ENCODE measurements around the gene POLR2E. TPM values are rescaled to one million over a fixed set of nuclear protein-coding genes. Genes with fewer than 3 reads are reported as not detected.

The POLR2E gene
- total RNA-seq, 1 experiment from 2014 or later: 281 TPM

DNA sequence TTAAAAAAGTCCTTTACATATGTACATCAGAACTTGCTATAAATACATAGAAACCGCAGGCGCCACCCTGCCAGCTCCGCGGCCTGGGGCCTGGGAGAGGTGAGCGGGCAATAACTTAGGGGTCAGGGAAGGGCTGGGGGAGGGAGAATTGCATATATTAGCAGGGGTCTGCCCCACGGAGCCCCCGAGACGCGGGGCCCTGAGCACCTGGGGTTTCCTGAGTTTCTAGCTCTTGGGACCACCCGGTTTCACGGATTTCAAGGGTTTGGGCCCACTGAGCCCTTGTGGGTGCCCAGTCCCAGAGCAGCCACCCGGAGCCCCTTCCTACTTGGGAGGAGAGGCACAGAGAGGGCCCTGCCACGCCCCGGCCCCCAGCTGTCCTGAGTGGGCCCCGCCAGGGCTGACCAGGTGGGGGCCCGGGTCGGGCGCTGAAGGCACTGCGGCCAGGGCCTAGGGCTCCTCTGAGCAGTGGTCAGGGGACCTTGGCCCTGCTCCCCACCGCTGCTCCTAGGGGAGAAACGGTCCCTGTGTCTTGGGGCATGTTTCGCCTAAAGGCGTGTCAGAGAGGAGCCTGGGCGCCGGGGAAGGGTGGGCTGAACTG lies 12.6 kb upstream of the POLR2E start:
- ChIA-PET CTCF (no interaction called here), RAD21 (ENCODE audit: low non-redundant PET in 1 of 2, low total read pairs in 2 of 2, uncharacterized antibody in 2 of 2, unreplicated experiment in 2 of 2) (no interaction called here), POLR2A (interaction anchor here (0.6 kb wide), 1 partner anchor 59 kb away, joined by 3 read pairs; no protein-coding TSS in a partner anchor)
- Histone ChIP-seq H4K20me1 (ENCODE audit: insufficient read depth) (no peaks in the 10 kb centered on the region), H3K9me2 (ENCODE audit: insufficient read depth) (no peaks in the 10 kb centered on the region), H3K4me2 (ENCODE audit: low read length) (no peak overlapping the region), H3K27me3 (ENCODE audit: insufficient read depth, low read length) (no peaks in the 10 kb centered on the region), H3K79me2 (ENCODE audit: insufficient read depth, low read length) (peaks cover 24% of the 10 kb centered on the region), H3K36me3 (ENCODE audit: control insufficient read depth in 1 of 2, insufficient read depth in 2 of 2, low read length in 2 of 2) (peaks cover 4 to 23% of the 10 kb centered on the region in 2 experiments; a peak in 3 of 4 replicates), H3K4me1 (ENCODE audit: control insufficient read depth in 1 of 2, insufficient read depth in 2 of 2, low read length in 2 of 2) (peaks cover 12 to 47% of the 10 kb centered on the region in 2 experiments), H3K4me3 (replicated peaks in 1 of 2; ENCODE audit: low read depth in 1 of 2, low read length in 2 of 2) (no peak overlapping the region), H3K9ac (ENCODE audit: low read length) (peak overlapping the region; percentile 98; the same call in 1 of the 2 replicates), H3K9me3 (ENCODE audit: control insufficient read depth in 1 of 2, insufficient read depth in 1 of 2, low read depth in 1 of 2, low read length in 2 of 2) (no peaks in the 10 kb centered on the region), H2AFZ (ENCODE audit: low read depth, low read length, poor library complexity, severe bottlenecking) (no peak overlapping the region), H3K27ac (ENCODE audit: low read depth, low read length) (peak overlapping the region; percentile 87; the same call in 1 of the 2 replicates)
- intact Hi-C loops (cut with micrococcal nuclease): no loop called here
- DNase-seq (ENCODE audit: low read depth, low spot score) (no peak), ATAC-seq (no peak)
- BruUV-seq (replicated peaks): no TSS peak
- TF ChIP-seq POLR2AphosphoS5 (IDR thresholded peaks at IDR 0.05; ENCODE audit: low read depth, low read length): 0 out of 2 replicates have a peak, but pooled peaks have one; percentile 27
- TF ChIP-seq EZH2phosphoT487 (IDR thresholded peaks at IDR 0.05; ENCODE audit: borderline replicate concordance): no peak

DNA sequence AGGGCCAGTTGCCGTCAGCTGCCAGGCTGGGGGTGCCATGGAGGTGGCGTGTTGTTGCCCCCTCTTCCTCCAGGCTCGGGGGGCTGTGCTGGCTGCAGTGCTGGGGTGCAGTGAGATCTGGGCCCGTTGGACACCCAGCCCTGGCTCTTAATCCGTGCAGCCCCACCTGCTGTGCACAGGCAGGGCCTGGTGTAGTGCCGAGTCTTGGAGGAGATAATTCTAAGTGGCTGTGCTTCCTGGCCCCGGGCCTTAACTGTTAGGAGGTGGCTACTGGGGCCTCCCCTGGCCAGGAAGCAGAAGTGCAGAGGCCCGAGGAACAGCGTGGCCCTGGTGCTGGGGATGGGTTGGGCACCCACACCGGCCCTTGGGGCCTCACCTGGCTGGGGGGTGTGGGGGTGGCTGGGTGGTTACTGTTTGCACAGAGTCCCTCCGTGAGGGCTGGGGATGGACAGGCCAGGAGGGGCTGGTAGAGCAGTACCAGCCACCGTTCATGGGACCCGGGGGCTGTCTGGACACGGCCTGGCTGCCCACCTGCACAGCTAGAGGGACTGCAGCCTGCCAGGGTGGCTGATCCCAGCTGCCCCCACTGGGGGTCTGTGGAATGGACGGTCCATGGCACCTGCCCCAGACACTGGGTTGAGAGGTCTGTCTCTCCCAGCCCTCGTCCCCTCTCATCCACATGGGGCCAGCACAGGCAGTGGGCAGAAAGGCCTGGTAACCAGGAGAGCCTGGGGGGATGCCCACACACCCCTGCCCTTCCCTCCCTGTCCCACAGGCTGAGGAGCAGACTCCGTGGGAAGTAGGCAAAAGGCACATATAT lies 11.9 kb upstream of the POLR2E start:
- Histone ChIP-seq H3K4me3 (replicated peaks in 1 of 2; ENCODE audit: low read depth in 1 of 2, low read length in 2 of 2) (no peak overlapping the region), H4K20me1 (ENCODE audit: insufficient read depth) (no peaks in the 10 kb centered on the region), H3K4me1 (ENCODE audit: control insufficient read depth in 1 of 2, insufficient read depth in 2 of 2, low read length in 2 of 2) (peaks cover 13 to 47% of the 10 kb centered on the region in 2 experiments), H3K9me2 (ENCODE audit: insufficient read depth) (no peaks in the 10 kb centered on the region), H3K79me2 (ENCODE audit: insufficient read depth, low read length) (peaks cover 24% of the 10 kb centered on the region), H3K9ac (ENCODE audit: low read length) (peak overlapping the region; percentile 98; the same call in 1 of the 2 replicates), H3K4me2 (ENCODE audit: low read length) (peak overlapping the region; percentile 98), H3K9me3 (ENCODE audit: control insufficient read depth in 1 of 2, insufficient read depth in 1 of 2, low read depth in 1 of 2, low read length in 2 of 2) (no peaks in the 10 kb centered on the region), H2AFZ (ENCODE audit: low read depth, low read length, poor library complexity, severe bottlenecking) (no peak overlapping the region), H3K27me3 (ENCODE audit: insufficient read depth, low read length) (no peaks in the 10 kb centered on the region), H3K27ac (ENCODE audit: low read depth, low read length) (peak overlapping the region; percentile 87; the same call in 1 of the 2 replicates), H3K36me3 (ENCODE audit: control insufficient read depth in 1 of 2, insufficient read depth in 2 of 2, low read length in 2 of 2) (peaks cover 4 to 23% of the 10 kb centered on the region in 2 experiments; a peak in 3 of 4 replicates)
- no TSS peak for BruUV-seq (replicated peaks)
- RAD21 ChIA-PET (ENCODE audit: low non-redundant PET in 1 of 2, low total read pairs in 2 of 2, uncharacterized antibody in 2 of 2, unreplicated experiment in 2 of 2): no interaction called here
- TF ChIP-seq RAD21 (IDR thresholded peaks at IDR 0.05; ENCODE audit: low read depth): peak; percentile 28; the same call in 1 of the 2 replicates
- TF ChIP-seq CEBPB (IDR thresholded peaks at IDR 0.05; ENCODE audit: low read depth): no peak
- TF ChIP-seq, protein P1, sequence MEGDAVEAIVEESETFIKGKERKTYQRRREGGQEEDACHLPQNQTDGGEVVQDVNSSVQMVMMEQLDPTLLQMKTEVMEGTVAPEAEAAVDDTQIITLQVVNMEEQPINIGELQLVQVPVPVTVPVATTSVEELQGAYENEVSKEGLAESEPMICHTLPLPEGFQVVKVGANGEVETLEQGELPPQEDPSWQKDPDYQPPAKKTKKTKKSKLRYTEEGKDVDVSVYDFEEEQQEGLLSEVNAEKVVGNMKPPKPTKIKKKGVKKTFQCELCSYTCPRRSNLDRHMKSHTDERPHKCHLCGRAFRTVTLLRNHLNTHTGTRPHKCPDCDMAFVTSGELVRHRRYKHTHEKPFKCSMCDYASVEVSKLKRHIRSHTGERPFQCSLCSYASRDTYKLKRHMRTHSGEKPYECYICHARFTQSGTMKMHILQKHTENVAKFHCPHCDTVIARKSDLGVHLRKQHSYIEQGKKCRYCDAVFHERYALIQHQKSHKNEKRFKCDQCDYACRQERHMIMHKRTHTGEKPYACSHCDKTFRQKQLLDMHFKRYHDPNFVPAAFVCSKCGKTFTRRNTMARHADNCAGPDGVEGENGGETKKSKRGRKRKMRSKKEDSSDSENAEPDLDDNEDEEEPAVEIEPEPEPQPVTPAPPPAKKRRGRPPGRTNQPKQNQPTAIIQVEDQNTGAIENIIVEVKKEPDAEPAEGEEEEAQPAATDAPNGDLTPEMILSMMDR (IDR thresholded peaks at IDR 0.05 in 2 of 3, conservative IDR thresholded peaks at IDR 0.05 in 1 of 3; ENCODE audit: borderline replicate concordance in 1 of 3, insufficient read depth in 1 of 3, low read depth in 2 of 3, low read length in 2 of 3): peak in 1 of 3 experiments; percentile 13; a peak in 1 of 6 replicates
- POLR2A ChIA-PET: no interaction called here
- peak; percentile 8; the same call in 1 of the 2 replicates for ATAC-seq
- no peak for DNase-seq (ENCODE audit: low read depth, low spot score)
- intact Hi-C loops (cut with micrococcal nuclease): no loop called here
- CTCF ChIA-PET: no interaction called here
